Measurements from ENCODE around the gene BICDL2.
"Not testable (repeated sequence)": the region's sequence is repeated elsewhere in the genome, so short reads cannot be mapped to it uniquely, and the experiment has no call there.

The BICDL2 gene

DNA sequence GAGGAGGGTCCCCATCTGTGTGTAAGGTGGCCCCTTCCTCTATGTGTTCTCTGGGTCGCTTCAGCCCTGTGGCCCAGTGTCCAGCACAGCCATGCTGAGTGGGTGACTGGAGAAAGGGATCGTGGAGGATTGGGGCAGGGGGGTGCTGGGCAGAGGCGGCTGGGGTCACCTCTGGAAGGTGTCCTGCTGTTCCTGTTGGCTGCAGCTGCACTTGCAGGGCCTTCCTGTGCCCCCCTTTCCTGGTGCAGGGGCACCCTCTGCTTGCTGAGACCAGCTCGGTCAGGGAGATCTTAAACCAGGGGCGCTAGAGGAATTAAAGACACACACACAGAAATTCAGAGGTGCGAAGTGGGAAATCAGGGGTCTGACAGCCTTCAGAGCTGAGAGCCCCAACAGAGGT is 39.8 kb upstream of the BICDL2 start:
- in situ Hi-C loops (cut with MboI; ENCODE audit: low pct_unique_long_range_greater_than_20kb, low sequenced_read_pairs, unreplicated experiment): no loop called here
- TF ChIP-seq, protein P1, sequence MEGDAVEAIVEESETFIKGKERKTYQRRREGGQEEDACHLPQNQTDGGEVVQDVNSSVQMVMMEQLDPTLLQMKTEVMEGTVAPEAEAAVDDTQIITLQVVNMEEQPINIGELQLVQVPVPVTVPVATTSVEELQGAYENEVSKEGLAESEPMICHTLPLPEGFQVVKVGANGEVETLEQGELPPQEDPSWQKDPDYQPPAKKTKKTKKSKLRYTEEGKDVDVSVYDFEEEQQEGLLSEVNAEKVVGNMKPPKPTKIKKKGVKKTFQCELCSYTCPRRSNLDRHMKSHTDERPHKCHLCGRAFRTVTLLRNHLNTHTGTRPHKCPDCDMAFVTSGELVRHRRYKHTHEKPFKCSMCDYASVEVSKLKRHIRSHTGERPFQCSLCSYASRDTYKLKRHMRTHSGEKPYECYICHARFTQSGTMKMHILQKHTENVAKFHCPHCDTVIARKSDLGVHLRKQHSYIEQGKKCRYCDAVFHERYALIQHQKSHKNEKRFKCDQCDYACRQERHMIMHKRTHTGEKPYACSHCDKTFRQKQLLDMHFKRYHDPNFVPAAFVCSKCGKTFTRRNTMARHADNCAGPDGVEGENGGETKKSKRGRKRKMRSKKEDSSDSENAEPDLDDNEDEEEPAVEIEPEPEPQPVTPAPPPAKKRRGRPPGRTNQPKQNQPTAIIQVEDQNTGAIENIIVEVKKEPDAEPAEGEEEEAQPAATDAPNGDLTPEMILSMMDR (IDR thresholded peaks at IDR 0.05; ENCODE audit: extremely low read depth, insufficient read depth, missing control alignments): no peak
- no peak for DNase-seq (ENCODE audit: low spot score)

DNA sequence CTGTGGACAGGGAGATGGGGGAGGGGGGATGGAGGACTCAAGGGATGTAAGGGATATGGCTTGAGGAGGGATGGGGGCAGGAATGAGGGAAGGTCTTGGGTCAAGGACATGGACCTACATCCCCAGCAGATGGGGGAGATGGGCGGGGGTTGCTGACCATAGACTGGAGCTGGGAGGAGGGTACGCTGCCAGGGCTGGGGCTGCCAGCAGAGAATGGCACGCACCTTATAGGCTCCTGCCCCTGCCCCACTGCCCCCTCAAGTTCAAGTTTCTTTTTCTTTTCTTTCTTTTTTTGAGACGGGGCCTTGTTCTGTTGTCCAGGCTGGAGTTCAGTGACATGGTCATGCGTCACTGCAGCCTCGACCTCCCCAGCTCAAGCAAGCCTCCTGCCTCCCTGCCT is 39.2 kb upstream of the BICDL2 start:
- DNase-seq (ENCODE audit: low spot score); in situ Hi-C loops (cut with MboI; ENCODE audit: low pct_unique_long_range_greater_than_20kb, low sequenced_read_pairs, unreplicated experiment): not testable (repeated sequence)

DNA sequence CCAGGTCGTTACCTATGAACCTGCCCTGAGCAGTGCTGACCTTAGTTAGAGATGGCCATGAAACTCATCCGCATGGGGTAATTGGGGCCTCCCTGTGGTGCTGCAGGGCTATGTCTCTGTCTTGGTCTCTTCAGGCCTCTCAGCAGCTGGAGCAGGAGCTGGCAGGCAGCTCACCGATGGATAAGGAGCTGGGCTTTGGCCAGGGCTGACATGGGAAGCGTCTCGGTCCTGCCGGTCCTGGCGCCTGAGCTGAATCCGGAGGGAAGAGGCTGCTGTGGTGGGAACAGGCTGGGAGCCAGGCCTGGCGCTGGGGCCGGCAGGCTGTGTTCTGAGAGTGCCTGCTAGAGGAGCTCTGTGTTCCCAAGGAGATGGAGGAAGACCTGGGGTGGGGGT is 38.8 kb upstream of the BICDL2 start:
- in situ Hi-C loops (cut with MboI; ENCODE audit: low pct_unique_long_range_greater_than_20kb, low sequenced_read_pairs, unreplicated experiment): no loop called here
- DNase-seq (ENCODE audit: low spot score): no peak
- TF ChIP-seq, protein P1 (IDR thresholded peaks at IDR 0.05; ENCODE audit: extremely low read depth, insufficient read depth, missing control alignments): no peak

DNA sequence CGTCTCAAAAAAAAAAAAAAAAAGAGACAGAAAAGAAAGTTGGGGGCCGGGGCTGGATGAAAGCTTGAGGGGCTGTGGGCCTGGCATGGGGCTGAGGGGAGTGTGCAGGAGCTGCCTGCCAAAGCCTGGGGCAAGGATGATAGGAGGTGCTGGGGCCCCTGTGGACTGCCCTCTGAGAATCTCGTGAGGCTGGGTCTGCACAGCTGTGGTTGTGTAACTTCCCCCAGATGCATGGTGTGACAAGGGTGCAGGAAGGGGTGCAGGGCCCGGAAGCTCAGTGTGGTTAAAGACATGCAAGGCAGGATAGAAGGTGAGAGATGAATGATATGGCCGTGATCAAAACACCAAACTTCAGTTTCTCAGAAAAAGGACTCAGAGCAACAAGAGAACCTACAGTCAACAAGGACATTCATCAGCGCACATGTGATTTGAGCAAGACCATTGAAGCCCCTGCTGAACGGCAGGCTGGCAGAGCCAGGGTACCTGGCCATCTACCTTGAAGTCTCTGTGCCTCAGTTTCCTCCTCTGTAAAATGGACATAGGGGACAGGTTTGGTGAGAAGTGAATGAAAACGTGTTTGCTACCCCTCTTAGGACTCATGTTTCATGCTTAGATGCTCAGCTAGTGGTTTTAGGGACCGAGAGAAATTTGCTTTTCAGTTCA is 38.2 kb upstream of the BICDL2 start:
- in situ Hi-C loops (cut with MboI; ENCODE audit: low pct_unique_long_range_greater_than_20kb, low sequenced_read_pairs, unreplicated experiment): no loop called here
- TF ChIP-seq, protein P1 (IDR thresholded peaks at IDR 0.05; ENCODE audit: extremely low read depth, insufficient read depth, missing control alignments): no peak
- DNase-seq (ENCODE audit: low spot score): peak; percentile 77

DNA sequence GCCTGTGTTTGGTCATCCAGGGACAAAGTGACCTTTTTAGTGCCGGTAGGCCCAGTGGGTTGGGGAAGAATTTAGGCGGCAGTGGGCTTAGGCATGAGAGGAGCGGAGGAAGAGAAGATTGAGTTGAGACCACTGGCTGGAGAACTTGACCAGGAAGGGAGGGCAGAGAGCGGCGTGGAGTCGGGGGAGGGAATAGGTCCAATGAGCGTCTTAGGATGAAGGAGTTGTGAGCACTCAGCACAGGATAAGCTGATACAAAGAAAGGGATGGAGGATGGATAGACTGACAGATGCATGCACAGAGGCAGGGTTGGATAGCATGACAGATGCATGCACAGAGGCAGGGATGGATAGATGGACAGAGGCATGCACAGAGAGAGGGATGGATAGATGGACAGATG is 36.7 kb upstream of the BICDL2 start:
- in situ Hi-C loops (cut with MboI; ENCODE audit: low pct_unique_long_range_greater_than_20kb, low sequenced_read_pairs, unreplicated experiment): no loop called here
- DNase-seq (ENCODE audit: low spot score): no peak
- TF ChIP-seq, protein P1 (IDR thresholded peaks at IDR 0.05; ENCODE audit: extremely low read depth, insufficient read depth, missing control alignments): no peak

DNA sequence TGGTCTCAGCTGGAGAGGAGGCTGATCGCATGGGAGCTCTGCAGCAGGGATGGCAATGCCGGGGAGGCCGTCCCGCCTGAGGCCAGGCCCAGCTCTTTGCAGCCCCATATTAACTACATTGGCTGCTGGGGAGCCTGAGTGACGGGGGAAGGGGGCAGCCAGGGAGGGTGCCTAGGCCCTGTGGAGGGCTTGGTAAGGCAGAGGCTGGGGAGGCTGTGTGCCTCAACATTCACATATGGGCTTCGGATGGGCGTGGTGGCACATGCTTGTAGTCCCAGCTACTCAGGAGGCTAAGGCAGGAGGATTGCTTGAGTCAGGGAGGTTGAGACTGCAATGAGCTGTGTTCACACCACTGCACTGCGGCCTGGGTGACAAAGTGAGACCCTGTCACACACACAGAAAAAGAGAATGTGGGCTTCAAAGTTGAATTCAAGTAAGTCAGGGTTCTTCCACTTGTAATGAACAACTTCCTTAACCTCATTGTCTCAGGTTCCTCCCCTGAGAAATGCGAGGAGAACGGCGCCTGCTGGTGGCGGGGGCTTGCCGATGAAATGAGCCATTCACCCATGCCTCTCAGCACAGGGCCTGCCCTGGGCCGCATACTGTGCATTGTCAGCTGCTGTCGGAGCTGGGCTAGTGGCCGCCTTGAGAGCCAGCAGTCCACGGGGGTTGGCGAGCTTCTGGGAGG is 36.0 kb upstream of the BICDL2 start:
- TF ChIP-seq, protein P1 (IDR thresholded peaks at IDR 0.05; ENCODE audit: extremely low read depth, insufficient read depth, missing control alignments): peak; percentile 19
- DNase-seq (ENCODE audit: low spot score); in situ Hi-C loops (cut with MboI; ENCODE audit: low pct_unique_long_range_greater_than_20kb, low sequenced_read_pairs, unreplicated experiment): not testable (repeated sequence)

DNA sequence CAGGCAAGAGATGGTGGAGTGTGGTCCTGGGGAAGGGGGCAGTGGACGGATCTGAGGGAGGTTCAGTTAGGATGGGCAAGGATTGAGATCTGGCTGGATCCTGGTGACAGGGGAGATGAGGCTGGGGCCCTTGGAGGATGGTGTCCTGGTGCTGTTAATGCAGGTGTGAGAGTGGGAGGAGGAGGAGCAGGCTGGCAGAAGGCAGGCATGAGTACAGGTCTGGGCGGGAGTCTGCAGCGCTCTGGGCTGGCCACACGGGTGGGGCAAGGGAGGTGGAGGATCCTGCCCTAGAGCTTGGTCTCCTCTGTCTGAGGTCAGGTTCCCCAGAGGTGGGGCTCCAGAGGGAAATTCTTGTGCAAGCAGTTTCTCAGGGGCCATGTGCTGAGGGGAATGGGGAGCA is 35.4 kb upstream of the BICDL2 start:
- DNase-seq (ENCODE audit: low spot score); in situ Hi-C loops (cut with MboI; ENCODE audit: low pct_unique_long_range_greater_than_20kb, low sequenced_read_pairs, unreplicated experiment): not testable (repeated sequence)
